ENCODE data around the gene PTPRT. TPM values are rescaled to one million over a fixed set of nuclear protein-coding genes. Genes with fewer than 3 reads are reported as not detected.

The PTPRT gene
- total and polyA plus RNA-seq, 2 of the 4 experiments (the other 2 are of a cell fraction) = not detected

DNA sequence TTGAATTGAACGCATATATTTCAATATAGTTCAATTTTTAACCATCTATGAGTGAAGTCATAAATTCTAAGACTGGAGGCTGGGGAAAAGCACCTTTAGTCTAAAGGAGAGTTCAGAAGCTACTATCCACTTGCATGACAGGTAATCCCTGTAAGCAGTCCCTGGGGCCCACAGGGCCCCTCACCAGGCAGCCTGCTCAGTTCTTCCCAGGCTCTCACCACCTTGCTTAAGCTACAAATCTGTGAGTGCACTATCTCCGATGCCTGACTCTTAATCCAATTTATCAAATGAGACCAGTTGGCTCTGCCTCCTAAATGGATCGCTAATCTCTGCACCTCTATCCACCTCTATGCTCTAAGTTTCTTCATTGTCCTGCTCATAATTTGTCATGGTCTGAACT lies 413.8 kb downstream of the PTPRT start:
- H4K8ac ChIP-seq (ENCODE audit: low read depth in 2 of 2, low read length in 2 of 2) = no peak overlapping the region
- no peaks in the 10 kb centered on the region for H4K20me1 ChIP-seq (ENCODE audit: insufficient read depth, low read length)
- H2BK15ac ChIP-seq (ENCODE audit: low read depth, low read length) = no peak overlapping the region
- in situ Hi-C loops (cut with MboI; ENCODE audit: low sequenced_read_pairs) (no loop called here), intact Hi-C loops (cut with micrococcal nuclease) (no loop called here), dilution Hi-C loops (cut with HindIII; ENCODE audit: low sequenced_read_pairs, unreplicated experiment) (no loop called here)
- H3K18ac ChIP-seq (ENCODE audit: low read depth, low read length) = no peak overlapping the region
- no peaks in the 10 kb centered on the region for H3K4me1 ChIP-seq (ENCODE audit: control insufficient read depth, insufficient read depth, low read length)
- ChIA-PET POLR2A (ENCODE audit: unreplicated experiment) (no interaction called here), CTCF (no interaction called here)
- no peak overlapping the region for H3K9ac ChIP-seq (ENCODE audit: low read depth, low read length)
- H3K9me3 ChIP-seq (ENCODE audit: control insufficient read depth, insufficient read depth, low read length) = peaks cover 24% of the 10 kb centered on the region
- H2BK120ac ChIP-seq (ENCODE audit: low read depth, low read length) = no peak overlapping the region
- no peak overlapping the region for H2AK5ac ChIP-seq (ENCODE audit: low read depth, low read length)
- no peaks in the 10 kb centered on the region for H3K27me3 ChIP-seq (ENCODE audit: control insufficient read depth, insufficient read depth, low read length)
- H2AK9ac ChIP-seq (replicated peaks; ENCODE audit: low read depth, low read length, poor library complexity) = no peak overlapping the region
- DNase-seq (no peak), ATAC-seq (ENCODE audit: low read depth) (no peak)
- H2BK20ac ChIP-seq (ENCODE audit: low read depth, low read length) = no peak overlapping the region
- no peak overlapping the region for H4K91ac ChIP-seq (ENCODE audit: insufficient read depth, low read depth, low read length)
- no peak overlapping the region for H4K5ac ChIP-seq (ENCODE audit: low read depth, low read length)
- no TSS peak for BruUV-seq (replicated peaks)
- TF ChIP-seq NFE2L2 (IDR thresholded peaks at IDR 0.05; ENCODE audit: low read depth, low read length) (no peak), POLR2A (IDR thresholded peaks at IDR 0.05; ENCODE audit: low read depth, low read length) (no peak), CEBPB (IDR thresholded peaks at IDR 0.05; ENCODE audit: low read depth, low read length) (no peak), RAD21 (IDR thresholded peaks at IDR 0.05; ENCODE audit: low read length) (no peak), FOS (IDR thresholded peaks at IDR 0.05; ENCODE audit: low read depth, low read length) (no peak)
- no peaks in the 10 kb centered on the region for H3K9me1 ChIP-seq (ENCODE audit: insufficient read depth, low read length)
- no peaks in the 10 kb centered on the region for H3K79me1 ChIP-seq (ENCODE audit: low read depth in 1 of 2, low read length in 2 of 2)
- no peaks in the 10 kb centered on the region for H3K36me3 ChIP-seq (ENCODE audit: control insufficient read depth, insufficient read depth, low read length)
- H3K27ac ChIP-seq (ENCODE audit: insufficient read depth, low read length) = no peak overlapping the region
- no peak overlapping the region for H3K56ac ChIP-seq (ENCODE audit: extremely low read depth, insufficient read depth, low read length)
- H3K14ac ChIP-seq (replicated peaks; ENCODE audit: low read depth, low read length) = no peak overlapping the region
- H3K23ac ChIP-seq (ENCODE audit: low read depth, low read length) = no peak overlapping the region
- H3K4ac ChIP-seq (ENCODE audit: low read depth, low read length) = no peak overlapping the region
- H3K4me3 ChIP-seq (ENCODE audit: insufficient read depth, low read depth, low read length) = no peak overlapping the region
- no peak overlapping the region for H3K4me2 ChIP-seq (ENCODE audit: low read depth, low read length)
- no peak overlapping the region for H2AFZ ChIP-seq (replicated peaks; ENCODE audit: low read length, poor library complexity)
- WGBS, 2 experiments (ENCODE audit: extremely low coverage in 2 of 2, insufficient read length in 1 of 2) = no CpG with 5 or more reads among the region's 3 CpGs
- H2BK5ac ChIP-seq (ENCODE audit: low read depth, low read length, poor library complexity, severe bottlenecking) = no peak overlapping the region

Data from IMR-90 (cell line).